OCI-LY3 (cell line): ENCODE results near the gene EPO.
"Not testable (repeated sequence)": the region's sequence is repeated elsewhere in the genome, so short reads cannot be mapped to it uniquely, and the experiment has no call there.

Experiments
- H2AFZ ChIP-seq: fragments of 200-600, 300-600 bp; shearing (Covaris generic); 2 replicates; pipeline ENCODE4 v1.6.0; 2014; ENCODE audit warnings: antibody characterized with exemption, low read depth, low read length
- H3K27ac ChIP-seq: fragments of 200-600, 300-600 bp; sonication (generic); 2 replicates; pipeline ENCODE4 v1.5.1; 2014; ENCODE audit warnings: mild to moderate bottlenecking, low read length, moderate library complexity, mixed read lengths
- H3K27me3 ChIP-seq: fragments of 200-600, 300-600 bp; sonication (generic); 2 replicates; pipeline ENCODE4 v1.6.1; 2014; ENCODE audit warnings: low read depth, low read length, mixed read lengths
- H3K36me3 ChIP-seq: fragments of 200-600, 300-600 bp; sonication (generic); replicated peaks from 2 replicates; pipeline ENCODE3; 2014; ENCODE audit warnings: low read depth, low read length, mixed read lengths
- H3K4me1 ChIP-seq: fragments of 300-600, 200-600 bp; sonication (generic); 2 replicates; pipeline ENCODE4 v1.6.1; 2014; ENCODE audit warnings: low read length, mixed read lengths
- H3K4me2 ChIP-seq: fragments of 200-600, 300-600 bp; sonication (generic); 2 replicates; pipeline ENCODE4 v1.6.1; 2014; ENCODE audit warnings: low read length, mixed read lengths
- H3K4me3 ChIP-seq: fragments of 300-600, 200-600 bp; sonication (generic); 2 replicates; pipeline ENCODE4 v1.5.1; 2014; ENCODE audit warnings: antibody characterized with exemption, mild to moderate bottlenecking, low read length, moderate library complexity
- H3K79me2 ChIP-seq: fragments of 300-600, 200-600 bp; shearing (Covaris generic); 2 replicates; pipeline ENCODE4 v1.6.1; 2014; ENCODE audit warnings: mild to moderate bottlenecking, low read length, mixed read lengths
- H3K9ac ChIP-seq: fragments of 300-600, 200-600 bp; shearing (Covaris generic); 2 replicates; pipeline ENCODE4 v1.6.0; 2014; ENCODE audit warnings: mild to moderate bottlenecking, low read length, moderate library complexity
- H3K9me3 ChIP-seq: fragments of 200-600, 300-600 bp; shearing (Covaris generic); 2 replicates; pipeline ENCODE4 v1.6.1; 2014; ENCODE audit warnings: low read length, mixed read lengths; ENCODE audit not compliant: insufficient read depth
- H4K20me1 ChIP-seq: fragments of 200-600, 300-600 bp; sonication (generic); 2 replicates; pipeline ENCODE4 v1.6.1; 2016; ENCODE audit warnings: low read length, mixed read lengths; ENCODE audit not compliant: insufficient read depth
- CTCF ChIP-seq: fragments of 200-600, 300-600 bp; sonication (generic); IDR thresholded peaks from 2 replicates; pipeline ENCODE4 v1.5.1; 2014; ENCODE audit warnings: antibody characterized with exemption, low read length, low read depth
- EZH2phosphoT487 ChIP-seq: fragments of 200-600 bp; shearing (Covaris generic); IDR thresholded peaks from 2 replicates; pipeline ENCODE4 v1.6.1; 2018; ENCODE audit warnings: antibody characterized with exemption, mixed run types, low read depth

The EPO gene

GRCh38 chr7:100723732-100724275 lies 3.5 kb downstream of the EPO start:
- Histone ChIP-seq H2AFZ (no peak overlapping the region), H3K9ac (no peak overlapping the region), H3K79me2 (no peaks in the 10 kb centered on the region), H4K20me1 (no peaks in the 10 kb centered on the region), H3K4me1 (peaks cover 6% of the 10 kb centered on the region; the same call in 1 of the 2 replicates), H3K36me3 (no peaks in the 10 kb centered on the region), H3K27ac (no peak overlapping the region), H3K4me3 (no peak overlapping the region), H3K9me3 (no peaks in the 10 kb centered on the region), H3K4me2 (no peak overlapping the region), H3K27me3 (peaks cover 4% of the 10 kb centered on the region)
- TF ChIP-seq EZH2phosphoT487 (no peak), CTCF (no peak)

DNA sequence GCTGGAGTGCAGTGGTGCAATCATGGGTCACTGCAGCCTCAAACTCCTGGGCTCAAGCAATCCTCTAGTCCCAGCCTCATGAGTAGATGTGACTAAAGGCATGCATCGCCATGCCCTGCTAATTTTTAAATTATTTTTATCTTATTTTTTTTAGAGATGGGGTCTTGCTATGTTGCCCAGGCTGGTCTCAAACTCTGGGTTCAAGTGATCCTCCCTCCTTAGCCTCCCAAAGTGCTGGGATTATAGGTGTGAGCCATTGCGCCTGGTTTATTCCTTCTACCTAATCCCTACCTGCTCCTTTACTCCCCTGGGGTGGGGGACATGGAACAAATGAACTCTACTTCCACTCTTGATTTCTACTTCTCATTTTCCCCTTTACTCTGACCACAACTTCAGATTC lies 4.1 kb downstream of the EPO start:
- H2AFZ ChIP-seq, H3K9me3 ChIP-seq, H3K4me2 ChIP-seq, H3K79me2 ChIP-seq, H3K9ac ChIP-seq, H3K4me3 ChIP-seq, H3K27me3 ChIP-seq, H3K36me3 ChIP-seq, H3K27ac ChIP-seq, H4K20me1 ChIP-seq, H3K4me1 ChIP-seq: not testable (repeated sequence)

DNA sequence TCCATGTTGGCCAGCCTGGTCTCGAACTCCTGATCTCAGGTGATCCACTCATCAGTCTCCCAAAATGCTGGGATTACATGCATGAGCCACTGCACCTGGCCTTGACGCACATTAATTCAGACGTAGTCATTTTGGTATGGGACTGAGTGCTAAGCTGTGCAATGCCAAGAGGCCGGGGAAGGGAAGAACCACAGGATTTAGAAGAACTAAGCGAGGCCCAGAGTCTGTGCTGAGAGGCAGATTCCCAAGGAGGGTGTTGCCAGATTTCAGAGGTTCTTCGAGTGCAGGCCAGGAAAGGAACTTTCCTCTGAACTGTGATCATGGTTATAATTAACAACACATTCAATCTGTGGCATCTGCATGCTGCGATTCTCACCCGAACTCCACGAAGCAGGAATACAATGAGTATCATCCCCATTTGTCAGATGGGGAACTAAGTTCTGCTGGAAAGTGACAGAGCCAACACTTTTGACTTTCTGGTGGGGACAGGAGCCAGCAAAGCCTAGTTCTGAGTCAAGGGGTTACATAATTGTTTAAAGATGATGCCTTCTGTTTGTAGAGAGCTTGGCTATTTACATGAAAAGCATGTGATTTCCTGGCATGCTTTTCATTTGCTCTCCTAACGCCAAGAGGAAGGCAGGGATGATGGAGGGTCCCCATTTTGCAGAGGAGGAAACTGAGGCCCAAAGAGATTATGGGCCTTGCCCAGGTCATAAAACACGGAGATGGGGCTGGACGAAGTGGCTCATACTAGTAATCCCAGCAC lies 6.9 kb downstream of the EPO start:
- Histone ChIP-seq H3K9ac (no peak overlapping the region), H3K4me1 (peaks cover 6% of the 10 kb centered on the region; the same call in 1 of the 2 replicates), H3K4me3 (no peak overlapping the region), H2AFZ (no peak overlapping the region), H4K20me1 (no peaks in the 10 kb centered on the region), H3K27ac (no peak overlapping the region), H3K4me2 (no peak overlapping the region), H3K36me3 (no peaks in the 10 kb centered on the region), H3K27me3 (peaks cover 9% of the 10 kb centered on the region), H3K9me3 (no peaks in the 10 kb centered on the region), H3K79me2 (no peaks in the 10 kb centered on the region)
- no peak for TF ChIP-seq EZH2phosphoT487
- no peak for TF ChIP-seq CTCF

GRCh38 chr7:100728196-100728595 lies 7.9 kb downstream of the EPO start:
- Histone ChIP-seq H4K20me1 (no peaks in the 10 kb centered on the region), H3K27ac (no peak overlapping the region), H3K4me1 (peaks cover 6% of the 10 kb centered on the region; the same call in 1 of the 2 replicates), H3K27me3 (peaks cover 9% of the 10 kb centered on the region), H3K9ac (no peak overlapping the region), H2AFZ (no peak overlapping the region), H3K9me3 (no peaks in the 10 kb centered on the region), H3K36me3 (no peaks in the 10 kb centered on the region), H3K4me2 (no peak overlapping the region), H3K79me2 (no peaks in the 10 kb centered on the region), H3K4me3 (no peak overlapping the region)
- no peak for TF ChIP-seq CTCF
- no peak for TF ChIP-seq EZH2phosphoT487
